ENCODE data around the gene RABEP1.
"Not testable (repeated sequence)": the region's sequence is repeated elsewhere in the genome, so short reads cannot be mapped to it uniquely, and the experiment has no call there.

The RABEP1 gene

DNA sequence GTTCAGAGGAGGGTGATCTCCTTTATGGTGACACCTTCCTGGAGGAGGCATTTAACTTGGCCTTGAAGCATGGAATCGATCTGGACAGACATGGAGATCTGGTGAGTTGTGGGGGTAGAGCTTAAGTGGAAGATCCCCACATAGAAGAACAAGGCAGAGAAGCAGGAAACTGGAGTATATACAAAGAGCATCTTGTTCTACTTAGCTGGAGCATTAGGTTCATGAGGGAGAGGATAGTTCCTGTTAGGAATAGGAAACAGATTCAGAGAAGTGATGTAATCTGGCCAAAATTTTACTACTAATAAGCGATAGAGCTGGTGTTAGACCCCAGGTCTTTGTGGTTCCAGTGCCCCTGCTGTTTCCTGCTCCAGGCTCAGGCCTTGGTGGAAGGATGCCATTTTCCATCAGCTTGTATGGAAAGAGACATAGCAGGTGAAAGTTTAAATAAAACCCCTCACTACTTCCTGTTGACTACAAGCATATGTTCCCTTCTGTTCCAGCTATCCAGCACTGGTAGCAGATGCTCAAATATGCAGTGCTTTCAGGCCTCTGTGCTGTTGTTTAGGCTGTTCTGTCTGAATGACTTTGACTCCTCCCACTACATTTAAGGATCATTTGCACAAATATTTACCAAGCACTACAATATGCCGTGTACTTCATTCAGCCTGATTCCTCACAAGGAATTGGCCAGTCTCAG, 147.3 kb downstream of the RABEP1 start:
- no peak for DNase-seq

DNA sequence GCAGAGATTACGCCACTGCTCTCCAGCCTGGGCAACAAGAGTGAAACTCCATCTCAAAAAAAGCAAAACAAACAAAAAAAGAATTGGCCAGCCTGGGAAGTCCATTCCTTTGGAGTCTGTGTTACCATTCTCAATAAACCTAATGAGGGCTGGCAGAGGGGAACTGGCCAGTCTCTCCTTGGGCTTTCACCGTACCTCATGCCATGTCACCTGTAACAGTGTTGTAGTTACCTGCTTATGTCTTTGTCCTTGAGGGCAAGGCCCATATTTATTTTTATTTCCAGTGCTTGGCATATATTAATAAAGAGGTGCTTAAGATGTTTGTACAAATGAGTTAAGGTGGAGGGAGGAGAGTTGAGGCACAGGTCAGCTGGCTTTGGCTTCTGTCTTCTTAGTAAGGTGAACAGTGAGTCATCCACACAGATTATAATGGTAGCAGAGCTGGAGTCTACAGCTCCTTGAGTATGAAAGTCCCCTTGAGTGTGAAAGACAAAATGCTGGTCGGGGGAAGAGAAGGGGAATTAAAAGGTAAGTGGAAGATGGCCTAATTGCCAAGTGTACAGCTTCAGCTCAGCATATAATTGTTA, 148.4 kb downstream of the RABEP1 start:
- DNase-seq: no peak

DNA sequence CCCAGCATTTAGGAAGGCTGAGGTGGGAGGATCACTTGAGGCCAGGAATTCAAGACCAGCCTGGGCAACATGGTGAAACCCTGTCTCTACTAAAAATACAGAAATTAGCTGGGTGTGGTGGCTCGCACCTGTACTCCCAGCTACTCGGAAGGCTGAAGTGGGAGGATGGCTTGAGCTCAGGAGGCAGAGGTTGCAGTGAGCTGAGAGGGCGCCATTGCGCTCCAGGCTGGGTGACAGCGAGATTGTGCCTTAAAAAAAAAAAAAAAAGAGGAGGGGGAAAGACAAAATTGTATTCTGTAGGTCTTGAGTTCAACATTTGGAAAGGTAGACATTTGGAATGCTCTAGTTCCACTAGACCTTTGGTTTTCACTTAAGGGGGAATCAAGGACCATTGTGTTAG, 149.2 kb downstream of the RABEP1 start:
- DNase-seq: not testable (repeated sequence)

DNA sequence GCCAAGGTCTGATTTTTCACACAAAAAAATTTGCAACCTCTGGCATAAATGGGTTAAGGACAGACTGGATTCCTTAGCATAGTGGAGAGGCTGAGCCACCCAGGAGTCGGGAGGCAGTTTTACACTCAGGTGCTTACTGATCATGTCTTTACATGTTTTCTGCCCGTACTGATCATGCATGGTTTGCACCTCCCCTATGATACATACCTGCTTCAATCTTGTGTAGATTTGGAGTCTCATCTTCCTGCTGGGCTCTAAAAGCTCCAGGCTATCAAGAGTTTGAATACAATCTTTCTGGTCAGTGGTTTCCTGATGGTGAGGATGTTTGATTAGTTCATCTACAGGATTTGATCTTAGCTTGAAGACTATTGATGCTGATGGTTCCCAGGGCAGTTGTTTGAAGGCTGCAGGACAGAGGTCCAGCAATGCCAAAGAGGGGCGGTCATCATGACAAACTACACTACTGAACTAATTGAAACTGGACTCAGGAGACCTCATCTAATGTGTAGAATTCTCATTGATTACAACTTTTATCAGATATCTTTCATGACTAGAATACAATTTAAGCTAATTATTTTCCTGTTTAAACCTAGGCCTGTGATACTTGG, 150.0 kb downstream of the RABEP1 start:
- DNase-seq: no peak

DNA sequence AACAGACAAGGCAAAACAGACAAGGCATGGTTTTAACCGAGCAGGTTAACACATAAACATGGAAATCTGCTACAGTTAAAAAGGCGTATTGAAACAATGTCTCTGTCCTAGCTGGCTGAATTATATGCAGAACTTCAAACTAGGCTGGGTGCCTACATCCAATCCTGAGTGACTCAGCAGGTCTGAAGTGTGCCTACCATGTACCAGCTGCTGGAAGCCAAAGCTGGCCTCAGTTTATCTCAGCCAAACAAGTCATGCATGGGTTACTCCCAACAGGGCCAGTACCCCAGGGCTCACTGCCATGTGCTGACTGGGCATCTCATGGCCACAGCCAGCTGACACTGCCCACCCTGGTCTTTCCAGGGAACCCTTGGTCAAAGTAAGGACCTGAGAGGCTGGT, 152.9 kb downstream of the RABEP1 start:
- DNase-seq: no peak
